OCI-M1 (cell line): ENCODE measurements around the gene KNSTRN.

Experiments used
- DNase-seq: peaks from one replicate; lab custom pipeline; 2025; lab: John Stamatoyannopoulos, UW

KNSTRN gene

DNA sequence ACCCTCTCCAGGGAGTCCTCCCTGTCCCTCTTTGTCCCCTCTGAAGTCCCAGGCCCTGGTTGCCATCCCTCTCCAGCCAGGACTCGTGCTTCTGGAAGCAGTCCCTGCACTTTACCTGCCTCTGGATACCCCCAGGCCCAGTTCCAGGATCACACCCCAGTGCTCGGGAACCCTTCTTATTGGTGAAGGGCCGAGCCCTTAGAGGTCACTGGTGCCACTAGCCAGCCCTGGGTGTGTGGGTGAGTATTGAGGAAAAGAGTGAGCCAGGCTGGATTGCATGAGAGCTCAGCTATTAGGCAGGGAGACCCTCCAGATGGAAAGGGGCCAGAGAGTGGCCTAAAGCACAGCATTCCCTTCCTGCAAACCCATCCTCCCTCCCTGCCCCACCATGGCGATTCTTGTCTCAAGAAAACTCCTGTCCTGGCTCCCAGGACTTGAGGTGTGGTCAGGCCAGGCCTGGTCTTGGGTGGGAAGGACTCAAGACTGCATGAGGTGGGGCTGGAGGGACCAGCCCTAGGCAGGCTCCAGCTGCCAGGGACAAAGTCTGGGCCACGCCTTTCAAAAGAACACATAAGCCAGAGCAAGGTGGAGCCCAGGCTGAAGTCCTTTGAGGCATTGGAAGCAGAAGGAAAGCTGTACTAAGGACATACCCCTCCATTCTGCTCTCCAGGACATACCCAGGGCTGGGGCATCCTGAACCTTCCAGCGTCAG, 36.5 kb upstream of the KNSTRN start:
- DNase-seq = no peak

DNA sequence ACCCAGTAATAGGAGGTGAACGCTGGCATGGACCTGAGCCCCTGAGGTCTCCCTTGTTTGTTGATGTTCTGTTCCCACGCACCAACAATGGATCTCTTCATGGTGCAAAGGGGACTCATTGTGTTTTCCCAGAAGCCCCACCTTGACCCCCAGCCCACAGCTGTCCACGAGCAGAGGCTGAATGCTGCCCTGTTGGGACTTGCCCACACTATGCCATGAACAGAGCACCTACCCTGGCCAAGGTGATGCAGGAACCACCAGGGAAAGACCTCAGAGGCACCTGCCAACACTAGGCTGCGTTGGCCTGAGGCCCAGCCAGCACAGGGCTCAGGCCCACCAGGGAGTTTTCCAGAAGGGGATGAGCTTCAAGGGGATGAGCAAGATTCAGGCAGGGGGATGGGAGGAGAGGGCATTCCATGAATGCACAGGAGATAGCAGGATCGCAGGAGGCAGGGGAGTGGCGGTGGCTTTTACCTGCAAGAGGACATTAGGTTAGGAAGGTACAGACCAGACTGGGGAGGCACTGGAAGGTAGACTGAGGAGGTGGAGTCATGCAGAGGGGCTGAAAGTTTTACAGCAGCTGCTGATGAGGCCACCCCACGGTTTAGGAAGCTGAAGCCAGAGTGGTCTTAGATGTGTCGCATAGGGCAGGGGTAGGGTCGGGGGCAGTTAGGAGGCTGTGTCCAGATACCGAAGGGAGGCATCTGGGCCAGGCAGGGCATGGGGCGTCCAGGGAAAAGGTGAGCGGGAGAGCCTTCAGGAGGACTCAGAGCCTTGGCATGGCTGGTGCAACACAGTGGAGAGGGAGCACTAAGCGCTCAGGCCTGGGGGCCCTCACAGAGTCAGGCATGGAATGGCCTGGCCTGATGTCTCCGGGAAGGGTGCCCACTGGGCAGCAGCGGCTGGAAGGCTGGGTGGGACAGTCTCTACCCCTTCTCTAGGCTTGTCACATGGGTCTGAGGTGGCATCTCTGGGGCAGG, 35.7 kb upstream of the KNSTRN start:
- no peak for DNase-seq

DNA sequence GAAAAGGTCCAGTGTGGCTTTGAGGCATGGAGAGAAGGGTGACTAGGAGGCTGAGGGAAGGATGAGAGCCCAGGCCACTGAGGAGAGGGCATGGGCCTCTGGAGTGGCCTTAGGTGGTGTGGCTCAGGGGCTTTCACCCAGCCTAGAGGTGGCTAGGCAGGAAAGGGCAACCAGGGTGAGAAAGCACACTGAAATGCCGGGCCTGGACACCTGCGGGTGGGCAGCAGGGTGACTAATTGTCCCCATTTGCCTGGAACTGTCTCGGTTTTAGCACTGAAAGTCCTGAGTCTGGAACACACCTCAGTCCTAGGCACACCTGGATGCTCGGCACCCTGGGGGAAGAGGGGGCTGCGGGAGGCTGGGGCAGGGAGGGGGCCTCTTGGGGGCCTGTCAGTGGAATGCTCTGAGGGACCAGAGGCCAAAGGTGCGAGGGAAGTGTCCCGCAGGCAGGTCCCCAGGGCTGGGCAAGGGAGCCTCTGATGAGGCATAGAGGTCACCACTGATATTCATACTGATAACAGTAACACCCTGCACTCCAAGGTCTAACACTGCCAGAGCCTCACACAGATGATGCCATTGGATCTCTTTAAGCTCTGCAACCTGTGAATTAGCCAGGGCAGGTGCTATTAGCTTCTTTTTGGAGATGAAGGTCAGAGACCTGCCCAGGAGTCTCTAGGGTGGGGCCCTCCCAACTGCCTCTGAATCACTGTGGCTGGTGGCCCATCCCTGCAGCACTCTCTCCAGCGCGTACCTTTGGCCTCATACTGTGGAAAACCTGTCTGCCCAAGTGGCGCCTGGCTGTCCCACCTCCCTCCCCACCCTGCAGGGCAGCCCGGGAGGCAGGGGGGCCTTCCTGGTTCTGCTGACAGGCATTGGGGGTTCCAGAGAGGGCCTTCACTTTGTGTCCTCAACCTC, 34.7 kb upstream of the KNSTRN start:
- no peak for DNase-seq

DNA sequence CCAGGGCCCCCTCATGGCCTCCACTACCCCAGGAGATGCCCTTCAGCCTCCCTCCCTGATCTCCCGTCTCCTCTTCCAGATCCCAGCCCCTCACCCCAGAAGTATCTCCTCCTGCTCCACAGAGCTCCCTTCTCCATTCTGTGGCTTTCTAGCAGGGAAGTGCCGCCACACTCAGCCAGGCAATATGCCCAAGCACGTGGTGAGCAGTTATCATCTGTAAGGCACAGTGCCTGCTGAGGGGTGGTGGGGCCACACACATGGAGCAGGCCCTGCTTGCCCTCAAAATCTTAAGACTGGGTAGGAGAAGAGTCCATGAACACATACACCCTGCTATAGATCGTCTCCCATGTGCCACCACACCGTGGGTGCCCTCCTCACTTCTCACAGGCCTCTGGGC, 34.0 kb upstream of the KNSTRN start:
- DNase-seq = no peak

DNA sequence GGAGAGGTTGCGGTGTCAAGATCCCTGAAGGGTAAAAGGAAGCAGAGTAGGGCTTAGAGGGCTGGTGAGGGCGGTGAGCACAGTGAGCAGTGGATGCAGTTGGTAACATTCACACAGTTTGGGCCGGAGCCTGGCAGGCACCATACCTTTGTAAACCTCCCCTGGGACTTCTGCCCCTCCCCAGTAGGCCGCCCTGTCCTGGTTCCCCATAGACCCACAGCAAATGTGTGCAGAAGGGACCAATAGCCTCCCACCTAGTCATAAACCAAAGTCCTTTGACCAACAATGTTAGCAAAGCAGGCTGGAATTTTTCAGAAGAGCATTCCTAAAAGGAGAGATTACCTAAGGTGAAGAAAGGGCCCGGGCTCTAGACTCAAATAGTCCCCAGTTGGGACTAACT, 33.4 kb upstream of the KNSTRN start:
- DNase-seq = no peak

DNA sequence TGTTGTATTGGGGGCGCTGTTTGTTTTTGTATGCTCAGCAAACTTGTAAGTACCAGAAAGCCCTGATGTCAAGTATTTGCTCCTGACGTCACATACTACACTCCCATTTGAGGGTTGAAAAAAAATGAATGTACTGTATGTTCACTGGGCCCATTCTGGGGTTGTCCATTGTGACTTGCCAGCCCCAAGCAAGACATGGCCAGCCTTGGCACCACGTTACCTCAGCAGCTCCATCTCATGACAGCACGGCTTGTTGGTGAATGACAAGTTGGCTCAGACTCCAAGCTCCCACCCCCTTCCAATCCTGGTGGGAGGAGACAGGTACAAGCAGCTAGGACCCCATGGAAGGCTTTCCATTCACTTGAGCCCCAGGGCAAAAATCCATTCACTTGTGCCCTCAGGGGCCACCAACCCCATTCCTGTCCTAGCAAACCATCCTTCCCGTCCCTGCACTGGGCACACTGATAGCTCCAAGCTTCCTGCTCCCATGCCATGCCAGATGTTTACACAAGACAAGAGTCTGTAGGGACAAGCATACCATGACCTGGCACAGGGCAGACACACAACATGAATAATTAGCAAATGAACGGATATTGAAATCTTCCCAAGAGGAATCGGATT, 30.1 kb upstream of the KNSTRN start:
- DNase-seq = no peak

DNA sequence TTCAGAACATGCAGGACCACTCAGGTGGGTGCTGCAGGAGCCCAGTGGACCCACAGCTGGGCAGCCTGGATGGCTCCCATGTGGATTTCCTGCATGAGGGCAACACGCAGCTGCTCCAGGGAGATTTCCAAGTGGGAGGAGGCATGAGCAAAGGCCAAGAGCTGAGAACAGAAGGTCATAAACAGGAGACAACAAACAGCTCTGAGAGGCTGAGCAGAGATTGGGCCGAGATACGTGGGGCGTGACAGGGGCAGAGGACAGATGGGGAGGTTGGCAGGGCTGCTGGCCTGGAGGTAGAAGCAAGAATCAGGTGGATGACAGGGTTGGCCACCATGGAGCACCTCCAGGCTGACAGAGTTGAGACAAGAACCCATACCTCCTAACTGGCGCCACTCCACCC, 28.8 kb upstream of the KNSTRN start:
- no peak for DNase-seq

DNA sequence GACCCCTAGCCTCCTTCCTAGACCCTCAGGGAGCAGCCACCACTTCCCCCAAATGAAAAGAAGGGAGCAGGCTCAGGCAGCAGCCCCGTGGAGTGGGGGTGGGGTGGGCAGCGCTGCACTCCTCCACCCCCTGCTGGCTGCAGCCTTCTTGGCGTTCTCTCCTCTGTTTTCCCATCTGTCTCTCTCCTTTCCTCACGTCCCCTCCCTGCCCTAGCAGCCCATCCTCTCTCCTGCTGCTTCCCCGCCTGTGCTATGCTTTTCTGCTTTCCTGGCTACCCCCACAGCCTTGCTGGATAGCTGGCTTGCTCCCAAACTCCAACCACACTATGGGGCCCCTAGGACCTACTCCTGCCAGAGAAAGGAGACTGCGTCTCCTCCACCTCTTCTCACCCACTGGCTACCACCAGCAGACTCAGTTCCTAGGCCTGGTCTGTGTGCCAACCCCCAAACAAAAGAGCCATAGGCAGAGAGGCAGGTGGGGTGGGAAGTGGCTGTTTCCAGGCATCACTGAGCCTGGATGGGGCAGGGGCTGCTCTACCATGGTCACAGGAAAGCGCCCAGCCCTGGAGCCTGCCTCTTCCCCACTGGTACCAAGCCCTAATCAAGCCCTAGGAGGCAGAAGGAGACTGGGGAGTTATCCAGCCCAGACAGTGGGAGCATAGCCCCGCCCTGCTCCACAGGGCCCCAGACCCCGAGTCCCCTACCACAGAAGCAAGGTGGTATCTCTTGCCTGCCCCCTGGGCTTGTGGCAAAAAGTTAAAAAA, 27.9 kb upstream of the KNSTRN start:
- DNase-seq = peak; percentile 38

DNA sequence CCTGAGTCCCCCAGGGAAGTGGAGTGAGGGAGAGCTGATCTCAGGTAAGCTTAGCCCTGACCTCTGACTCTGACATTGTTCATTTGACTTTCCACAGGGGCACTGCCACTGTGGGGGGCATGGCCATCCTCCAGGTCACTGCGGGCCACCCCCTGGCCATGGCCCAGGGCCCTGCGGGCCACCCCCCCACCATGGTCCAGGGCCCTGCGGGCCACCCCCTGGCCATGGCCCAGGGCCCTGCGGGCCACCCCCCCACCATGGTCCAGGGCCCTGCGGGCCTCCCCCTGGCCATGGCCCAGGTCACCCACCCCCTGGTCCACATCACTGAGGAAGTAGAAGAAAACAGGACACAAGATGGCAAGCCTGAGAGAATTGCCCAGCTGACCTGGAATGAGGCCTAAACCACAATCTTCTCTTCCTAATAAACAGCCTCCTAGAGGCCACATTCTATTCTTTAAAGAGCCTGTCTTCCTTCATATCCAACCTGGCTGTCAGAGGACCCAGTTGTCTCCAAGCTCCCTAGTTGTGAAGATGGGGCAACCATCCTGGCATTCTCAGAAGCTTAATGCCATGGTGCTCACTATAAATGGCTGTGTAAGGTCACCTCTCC, 26.4 kb upstream of the KNSTRN start:
- DNase-seq = peak; percentile 3

DNA sequence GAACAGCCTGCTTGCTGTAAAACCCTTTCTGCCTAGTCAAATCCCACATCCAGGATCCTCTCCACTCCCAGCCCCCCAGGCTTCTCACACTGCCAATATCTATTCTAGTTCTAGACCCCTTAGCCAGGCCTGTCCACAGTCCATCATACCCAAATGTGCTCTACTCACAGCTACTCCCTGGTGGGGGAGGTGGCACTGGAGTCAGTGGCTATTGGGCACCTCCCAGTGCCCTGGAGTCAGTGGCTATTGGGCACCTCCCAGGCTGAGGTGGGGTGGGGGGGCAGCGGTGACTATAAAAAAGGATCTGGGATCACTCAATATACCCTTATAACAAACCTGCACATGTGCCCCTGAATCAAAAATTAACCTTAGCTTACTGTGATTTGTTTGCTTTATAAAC, 25.3 kb upstream of the KNSTRN start:
- no peak for DNase-seq

DNA sequence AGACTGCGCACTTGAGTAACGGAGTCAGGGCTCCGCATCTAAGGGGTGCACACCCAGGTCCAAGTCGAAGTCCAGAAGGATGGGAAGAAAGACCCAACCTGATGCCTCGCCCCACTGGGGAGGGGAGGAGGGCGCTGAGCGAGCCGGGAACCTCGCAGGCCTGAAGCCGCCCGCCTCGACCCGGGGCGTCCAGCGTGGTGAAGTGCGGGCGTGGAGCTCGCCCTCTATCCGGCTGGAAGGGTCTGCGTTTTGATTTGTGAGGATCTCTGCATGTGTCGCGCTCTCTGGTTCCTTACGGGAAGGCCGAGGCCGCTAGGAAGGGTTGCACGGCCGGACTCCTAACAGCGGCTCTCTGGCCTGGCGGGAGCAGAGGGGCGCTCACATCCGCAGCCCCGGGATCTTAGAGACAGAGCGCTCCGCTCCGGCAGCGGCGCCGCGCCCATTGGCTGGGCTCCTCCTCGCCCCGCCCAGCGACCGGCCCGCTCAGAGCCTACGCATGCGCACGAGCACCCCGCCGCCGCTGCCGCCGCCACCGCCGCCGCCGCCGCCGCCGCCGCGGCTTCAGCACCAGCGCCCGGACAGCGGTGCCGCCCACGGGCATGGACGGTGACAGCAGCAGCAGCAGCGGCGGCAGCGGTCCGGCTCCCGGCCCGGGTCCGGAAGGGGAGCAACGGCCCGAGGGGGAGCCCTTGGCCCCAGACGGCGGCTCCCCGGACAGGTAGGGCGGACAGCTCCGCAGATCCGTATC, 24.6 kb upstream of the KNSTRN start, which contains the start of gene DISP2:
Gene DISP2, plus strand, starts transcription at position 497 of the 748 bp plus-strand sequence. Its CDS starts 103 bp downstream, at position 600.
- DNase-seq = peak; percentile 87

DNA sequence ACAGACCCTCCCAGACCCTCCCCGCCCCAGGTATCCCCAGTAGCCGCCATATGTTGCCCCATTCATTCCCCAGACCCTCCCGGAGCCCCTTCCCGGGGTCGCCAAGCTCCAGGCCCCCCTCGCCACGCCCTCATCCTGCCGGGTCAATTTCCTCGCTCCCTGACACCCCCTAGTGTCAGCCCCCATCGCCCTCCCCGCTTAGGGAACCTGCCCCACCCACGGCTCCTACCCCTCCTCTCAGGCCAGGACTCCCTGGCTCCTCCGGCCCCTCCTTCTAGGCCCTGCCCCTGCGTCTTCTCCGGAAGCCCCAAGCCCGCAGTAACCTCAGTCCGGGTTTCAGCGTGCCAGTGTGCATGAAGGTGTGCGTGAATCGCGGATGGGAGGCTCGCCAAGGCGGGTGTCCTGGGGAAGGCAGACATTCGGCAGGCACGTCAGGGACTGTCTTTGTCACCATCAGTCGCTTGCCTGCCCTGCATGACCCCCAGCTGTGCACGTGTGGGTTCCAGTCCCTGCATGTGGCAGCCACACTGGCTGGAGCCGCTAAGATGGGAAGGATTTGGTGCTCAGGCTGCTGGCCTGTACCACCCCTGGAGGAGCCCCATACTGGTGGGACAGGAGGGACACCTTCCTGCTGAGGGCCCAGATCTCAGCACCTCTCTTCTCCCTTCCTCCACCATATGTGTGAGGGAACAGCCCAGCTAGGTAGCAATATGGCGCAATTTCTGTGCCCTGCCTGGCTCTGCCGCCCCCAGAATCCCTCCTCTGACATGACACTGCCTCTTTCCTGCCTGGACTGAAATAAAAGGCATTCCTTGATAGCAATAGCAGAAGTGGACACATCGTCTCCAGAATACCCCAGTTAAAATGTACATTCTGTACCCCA, 23.8 kb upstream of the KNSTRN start:
- DNase-seq = no peak

DNA sequence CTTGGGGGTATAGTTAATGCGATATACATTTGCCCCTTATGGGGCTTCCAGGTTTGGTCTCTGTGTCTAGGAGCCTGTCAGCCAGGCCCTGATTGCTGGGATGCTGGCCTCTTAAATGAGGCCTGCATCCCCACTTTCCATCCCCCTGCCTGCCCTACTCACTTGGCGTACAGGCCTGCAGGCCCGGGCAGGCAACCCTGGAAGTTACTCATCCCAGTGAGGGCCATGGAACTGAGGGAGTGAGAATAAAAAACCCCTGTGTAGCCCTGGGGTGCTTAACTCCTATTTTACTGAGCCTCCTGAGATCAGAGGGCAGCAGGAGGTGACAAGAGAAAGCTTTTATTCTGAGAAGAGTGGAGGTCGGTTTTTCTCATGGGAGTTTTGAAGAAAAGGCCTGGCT, 22.5 kb upstream of the KNSTRN start:
- no peak for DNase-seq

DNA sequence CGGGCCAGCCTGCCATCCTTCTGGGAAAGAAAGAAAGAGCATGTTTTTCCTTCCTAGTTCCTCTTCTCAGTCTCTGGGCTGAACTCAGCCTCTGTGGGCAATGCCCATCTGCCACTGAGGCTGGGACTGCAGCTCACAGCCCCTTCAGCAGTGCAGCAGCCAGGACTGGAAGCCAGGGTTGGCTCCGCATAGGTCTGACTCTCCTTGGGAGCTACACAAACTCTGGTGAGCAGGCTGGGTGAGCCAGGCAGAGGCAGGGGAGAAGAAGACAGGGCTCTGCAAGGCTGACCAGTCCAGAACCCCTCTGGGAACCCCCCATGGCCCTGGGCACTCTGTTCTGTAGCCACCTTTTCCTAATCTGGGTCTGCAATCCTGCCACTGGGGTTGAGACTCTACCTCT, 20.9 kb upstream of the KNSTRN start:
- DNase-seq = no peak

DNA sequence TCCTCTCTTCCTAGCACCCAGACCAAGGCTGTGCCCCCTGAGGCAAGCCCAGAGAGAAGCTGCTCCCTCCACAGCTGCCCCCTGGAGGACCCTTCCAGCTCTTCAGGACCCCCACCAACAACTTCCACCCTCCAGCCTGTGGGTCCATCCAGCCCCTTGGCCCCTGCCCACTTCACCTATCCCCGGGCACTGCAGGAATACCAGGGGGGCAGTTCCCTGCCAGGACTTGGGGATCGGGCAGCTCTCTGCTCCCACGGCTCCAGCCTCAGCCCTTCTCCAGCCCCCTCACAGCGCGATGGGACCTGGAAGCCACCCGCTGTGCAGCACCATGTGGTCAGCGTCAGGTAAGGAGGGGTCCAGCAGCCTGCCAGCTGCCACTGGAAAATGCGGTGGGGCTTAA, 18.9 kb upstream of the KNSTRN start:
- no peak for DNase-seq

DNA sequence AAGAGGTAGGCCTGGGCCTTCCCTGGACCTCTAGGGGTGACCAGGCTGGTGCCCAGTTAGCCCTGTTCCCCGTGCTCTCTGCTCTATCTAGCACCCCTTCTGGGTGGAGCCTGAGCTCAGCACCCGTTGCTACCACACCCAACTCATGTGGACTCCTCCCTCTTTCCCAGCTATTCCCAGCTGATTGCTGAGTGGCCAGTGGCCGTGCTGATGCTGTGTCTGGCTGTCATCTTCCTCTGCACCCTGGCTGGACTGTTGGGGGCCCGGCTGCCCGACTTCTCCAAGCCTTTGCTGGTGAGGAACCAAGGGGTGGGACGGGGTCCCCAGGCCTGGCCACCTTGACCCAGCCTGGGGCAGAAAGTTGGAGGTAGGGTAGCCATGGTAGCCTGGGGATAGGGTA, 18.3 kb upstream of the KNSTRN start:
- DNase-seq = no peak

DNA sequence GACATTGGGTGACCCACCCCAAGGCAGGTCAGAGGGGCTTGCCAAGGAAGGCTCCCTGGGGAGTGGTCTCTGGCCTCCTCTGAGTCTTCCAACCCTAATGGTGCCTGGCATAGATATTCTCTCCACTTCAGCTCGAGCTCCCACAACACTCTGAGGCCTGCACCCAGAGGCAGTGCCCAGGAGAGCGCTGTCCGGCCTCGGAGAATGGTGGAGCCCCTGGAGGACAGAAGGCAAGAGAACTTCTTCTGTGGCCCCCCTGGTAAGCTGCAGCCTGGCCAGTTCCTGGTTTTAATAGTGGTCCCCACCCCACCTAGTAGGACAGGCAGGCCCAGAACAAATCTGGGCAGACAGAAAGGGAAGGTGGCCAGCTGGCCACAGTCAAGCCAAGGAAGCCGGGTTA, 17.5 kb upstream of the KNSTRN start:
- no peak for DNase-seq

DNA sequence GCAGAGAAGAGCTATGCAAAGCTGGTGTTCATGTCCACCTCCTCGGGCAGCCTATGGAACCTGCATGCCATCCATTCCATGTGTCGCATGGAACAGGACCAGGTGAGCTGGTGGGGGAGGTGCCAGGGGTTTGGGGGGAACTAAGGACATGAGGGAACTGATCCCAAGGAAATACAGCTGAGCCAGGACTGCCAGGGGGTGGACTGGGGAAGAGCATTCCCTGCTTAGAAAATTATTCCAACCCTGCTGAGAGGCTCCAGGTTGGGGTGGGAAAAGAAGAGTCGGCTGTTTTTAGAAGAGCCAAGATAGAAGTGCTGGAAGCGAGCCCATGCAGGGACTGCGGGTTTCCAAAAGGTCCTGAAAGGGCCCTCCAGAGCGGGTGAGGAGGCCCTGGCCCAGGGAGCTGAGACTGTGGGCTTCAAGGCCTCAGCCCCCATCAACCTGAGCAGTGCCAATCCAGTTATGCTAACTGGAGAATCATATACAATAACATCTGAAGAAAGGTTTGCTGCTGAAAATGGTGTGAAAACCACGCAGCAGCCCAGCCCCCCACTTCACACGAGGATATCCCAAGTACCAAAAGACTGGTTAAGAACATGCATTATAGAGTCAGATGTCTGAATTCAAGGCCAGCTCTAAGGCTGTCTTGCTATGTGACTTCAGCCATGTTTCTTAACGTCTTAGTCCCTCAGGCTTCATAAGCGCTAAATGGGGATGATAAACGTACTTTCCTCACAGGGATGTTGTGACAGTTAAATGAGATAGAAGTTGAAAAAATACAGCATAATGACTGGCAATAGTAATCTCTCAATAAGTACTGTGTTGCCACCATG, 16.7 kb upstream of the KNSTRN start:
- no peak for DNase-seq
